DOHH2 (cell line): Measurements from ENCODE around the gene SRBD1.

Experiments used
- EZH2phosphoT487 ChIP-seq: fragments of 200-600 bp; sonication (generic); IDR thresholded peaks from 2 replicates; pipeline ENCODE4 v1.6.1; 2017; ENCODE audit warnings: borderline replicate concordance, mild to moderate bottlenecking, antibody characterized with exemption, low read length, moderate library complexity, mixed read lengths
- TF ChIP-seq, protein P1 (sequence below): fragments of 200-600 bp; sonication (generic); IDR thresholded peaks from one replicate; pipeline ENCODE4 v1.5.1; 2014; ENCODE audit warnings: antibody characterized with exemption, mild to moderate bottlenecking, low read depth, low read length; ENCODE audit not compliant: poor library complexity, severe bottlenecking

DNA sequence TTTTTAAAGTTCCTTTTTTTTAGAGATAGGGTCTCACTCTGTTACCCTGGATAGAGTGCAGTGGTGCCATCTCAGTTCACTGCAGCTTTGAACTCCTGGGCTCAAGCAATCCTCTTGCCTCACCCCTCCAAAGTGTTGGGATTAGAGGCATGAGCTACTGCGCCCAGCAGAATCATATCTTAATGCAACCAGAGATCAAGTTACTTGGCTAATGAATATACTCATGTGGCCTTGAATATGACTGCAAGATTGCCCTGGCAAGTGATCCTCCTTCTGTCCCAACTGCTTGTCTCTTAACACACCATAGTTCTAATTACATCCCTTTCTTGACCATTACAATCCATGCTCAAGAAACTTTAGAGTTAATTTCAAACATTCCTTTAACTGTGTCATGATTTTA is 133.5 kb downstream of the SRBD1 start:
- TF ChIP-seq, protein P1, sequence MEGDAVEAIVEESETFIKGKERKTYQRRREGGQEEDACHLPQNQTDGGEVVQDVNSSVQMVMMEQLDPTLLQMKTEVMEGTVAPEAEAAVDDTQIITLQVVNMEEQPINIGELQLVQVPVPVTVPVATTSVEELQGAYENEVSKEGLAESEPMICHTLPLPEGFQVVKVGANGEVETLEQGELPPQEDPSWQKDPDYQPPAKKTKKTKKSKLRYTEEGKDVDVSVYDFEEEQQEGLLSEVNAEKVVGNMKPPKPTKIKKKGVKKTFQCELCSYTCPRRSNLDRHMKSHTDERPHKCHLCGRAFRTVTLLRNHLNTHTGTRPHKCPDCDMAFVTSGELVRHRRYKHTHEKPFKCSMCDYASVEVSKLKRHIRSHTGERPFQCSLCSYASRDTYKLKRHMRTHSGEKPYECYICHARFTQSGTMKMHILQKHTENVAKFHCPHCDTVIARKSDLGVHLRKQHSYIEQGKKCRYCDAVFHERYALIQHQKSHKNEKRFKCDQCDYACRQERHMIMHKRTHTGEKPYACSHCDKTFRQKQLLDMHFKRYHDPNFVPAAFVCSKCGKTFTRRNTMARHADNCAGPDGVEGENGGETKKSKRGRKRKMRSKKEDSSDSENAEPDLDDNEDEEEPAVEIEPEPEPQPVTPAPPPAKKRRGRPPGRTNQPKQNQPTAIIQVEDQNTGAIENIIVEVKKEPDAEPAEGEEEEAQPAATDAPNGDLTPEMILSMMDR: no peak
- TF ChIP-seq EZH2phosphoT487: no peak
